Measurements from ENCODE around the gene EML4. TPM values are rescaled to one million over a fixed set of nuclear protein-coding genes. Genes with fewer than 3 reads are reported as not detected.

The EML4 gene
- total and polyA plus RNA-seq, 11 donors, result 2.3 to 32.8 (median 5.6) TPM

GRCh38 chr2:42207826-42208225, 38.7 kb downstream of the EML4 start:
- intact Hi-C loops (cut with DNase I), result no loop called here
- DNase-seq, result no peak
- Histone ChIP-seq H3K27ac (no peak overlapping the region), H3K4me1 (peaks cover 0 to 30% (median 0%) of the 10 kb centered on the region in 12 donors), H3K9me3 (no peaks in the 10 kb centered on the region), H3K4me3 (no peak overlapping the region), H3K27me3 (no peaks in the 10 kb centered on the region), H3K36me3 (no peaks in the 10 kb centered on the region)
- ATAC-seq, result no peak
- TF ChIP-seq POLR2A (IDR thresholded peaks at IDR 0.05) (no peak), CTCF (IDR thresholded peaks at IDR 0.05) (no peak)
- WGBS, 4 donors, result 93 to 97% (median 94%) methylated on average over 5 of the region's 5 CpGs

- no peak for ATAC-seq
- intact Hi-C loops (cut with DNase I), result no loop called here
- no peak overlapping the region for H3K4me3 ChIP-seq
- TF ChIP-seq POLR2A (IDR thresholded peaks at IDR 0.05) (no peak), CTCF (IDR thresholded peaks at IDR 0.05) (no peak)
- DNase-seq, result no peak
- H3K27ac ChIP-seq, result no peak overlapping the region
- 93 to 99% (median 96%) methylated on average over 2 of the region's 2 CpGs for WGBS, 4 donors
- H3K36me3 ChIP-seq, result no peaks in the 10 kb centered on the region
- no peaks in the 10 kb centered on the region for H3K27me3 ChIP-seq
- no peaks in the 10 kb centered on the region for H3K9me3 ChIP-seq
- peaks cover 0 to 34% (median 0%) of the 10 kb centered on the region in 12 donors for H3K4me1 ChIP-seq
Observed at GRCh38 chr2:42210203-42210602, 41.0 kb downstream of the EML4 start.

- Histone ChIP-seq H3K27ac (no peak overlapping the region), H3K9me3 (no peaks in the 10 kb centered on the region), H3K36me3 (no peaks in the 10 kb centered on the region), H3K4me1 (peaks cover 0 to 30% (median under 1%) of the 10 kb centered on the region in 12 donors), H3K4me3 (no peak overlapping the region), H3K27me3 (no peaks in the 10 kb centered on the region)
- intact Hi-C loops (cut with DNase I), result no loop called here
- ATAC-seq, result no peak
- no peak for DNase-seq
- 95 to 96% (median 95%) methylated on average over 5 of the region's 5 CpGs for WGBS, 4 donors
- TF ChIP-seq CTCF (IDR thresholded peaks at IDR 0.05), result no peak
- no peak for TF ChIP-seq POLR2A (IDR thresholded peaks at IDR 0.05)
Observed at GRCh38 chr2:42211291-42211690, 42.1 kb downstream of the EML4 start.

GRCh38 chr2:42214669-42215068, 45.5 kb downstream of the EML4 start:
- intact Hi-C loops (cut with DNase I), result no loop called here
- no peak for TF ChIP-seq POLR2A (IDR thresholded peaks at IDR 0.05)
- H3K4me1 ChIP-seq, result peaks cover 0 to 40% (median 6%) of the 10 kb centered on the region in 12 donors
- no peak overlapping the region for H3K4me3 ChIP-seq
- ATAC-seq (no peak), DNase-seq (no peak)
- WGBS, 4 donors, result 94 to 99% (median 97%) methylated on average over 4 of the region's 4 CpGs
- no peaks in the 10 kb centered on the region for H3K27me3 ChIP-seq
- no peak overlapping the region for H3K27ac ChIP-seq
- H3K36me3 ChIP-seq, result no peaks in the 10 kb centered on the region
- no peaks in the 10 kb centered on the region for H3K9me3 ChIP-seq

GRCh38 chr2:42216694-42217093, 47.5 kb downstream of the EML4 start:
- H3K27ac ChIP-seq, result peak overlapping the region in 1 of 12 donors; percentile 40
- no peaks in the 10 kb centered on the region for H3K9me3 ChIP-seq
- H3K4me3 ChIP-seq, result no peak overlapping the region
- H3K4me1 ChIP-seq, result peaks cover 0 to 33% (median 7%) of the 10 kb centered on the region in 12 donors
- H3K27me3 ChIP-seq, result no peaks in the 10 kb centered on the region
- no peak for TF ChIP-seq CTCF (IDR thresholded peaks at IDR 0.05)
- no peak for TF ChIP-seq POLR2A (IDR thresholded peaks at IDR 0.05)
- no peaks in the 10 kb centered on the region for H3K36me3 ChIP-seq
- intact Hi-C loops (cut with DNase I), result no loop called here
- ATAC-seq (peak in 1 of 4 donors; percentile 32), DNase-seq (no peak)

All from heart left ventricle (tissue), 16 donors.